ENCODE results near the gene ZBTB47.

- TF ChIP-seq CTCF (conservative IDR thresholded peaks at IDR 0.05; ENCODE audit: low read depth in 2 of 2): no peak
- TF ChIP-seq ETS1 (IDR thresholded peaks at IDR 0.05): no peak
- TF ChIP-seq EZH2phosphoT487 (IDR thresholded peaks at IDR 0.05; ENCODE audit: unreplicated experiment): no peak
- no peak for TF ChIP-seq POLR2AphosphoS5 (IDR thresholded peaks at IDR 0.05; ENCODE audit: low read depth)
- no peak for TF ChIP-seq EZH2 (IDR thresholded peaks at IDR 0.05; ENCODE audit: low read depth, unreplicated experiment)
- TF ChIP-seq STAT1 (IDR thresholded peaks at IDR 0.05; ENCODE audit: unreplicated experiment): no peak
- TF ChIP-seq CREB1 (CRISPR knock-in tag; IDR thresholded peaks at IDR 0.05; ENCODE audit: low read depth): no peak
- no peak for TF ChIP-seq REST (IDR thresholded peaks at IDR 0.05; ENCODE audit: unreplicated experiment)
- TF ChIP-seq ZNF331 (CRISPR knock-in tag; IDR thresholded peaks at IDR 0.05; ENCODE audit: low read depth): no peak
- no peak for TF ChIP-seq JUNB (IDR thresholded peaks at IDR 0.05; ENCODE audit: unreplicated experiment)
- no peak for TF ChIP-seq ZNF462 (CRISPR knock-in tag; IDR thresholded peaks at IDR 0.05)
- no peak for TF ChIP-seq NANOG (IDR thresholded peaks at IDR 0.05; ENCODE audit: borderline replicate concordance)
- TF ChIP-seq ZNF114 (CRISPR knock-in tag; IDR thresholded peaks at IDR 0.05): no peak
Measured at GRCh38 chr3:42674146-42674545, 20.6 kb downstream of the ZBTB47 start.
